HG03159 (cell line): ENCODE measurements around the gene DNASE1L2.
"Not testable (repeated sequence)": the region's sequence is repeated elsewhere in the genome, so short reads cannot be mapped to it uniquely, and the experiment has no call there.

Source experiments
- ATAC-seq: cut with Tn5 transposase; IDR thresholded peaks from one replicate; pipeline ENCODE4 v1.9.1; 2021; ENCODE audit warnings: mild to moderate bottlenecking, moderate library complexity; ENCODE audit not compliant: unreplicated experiment

Gene DNASE1L2

DNA sequence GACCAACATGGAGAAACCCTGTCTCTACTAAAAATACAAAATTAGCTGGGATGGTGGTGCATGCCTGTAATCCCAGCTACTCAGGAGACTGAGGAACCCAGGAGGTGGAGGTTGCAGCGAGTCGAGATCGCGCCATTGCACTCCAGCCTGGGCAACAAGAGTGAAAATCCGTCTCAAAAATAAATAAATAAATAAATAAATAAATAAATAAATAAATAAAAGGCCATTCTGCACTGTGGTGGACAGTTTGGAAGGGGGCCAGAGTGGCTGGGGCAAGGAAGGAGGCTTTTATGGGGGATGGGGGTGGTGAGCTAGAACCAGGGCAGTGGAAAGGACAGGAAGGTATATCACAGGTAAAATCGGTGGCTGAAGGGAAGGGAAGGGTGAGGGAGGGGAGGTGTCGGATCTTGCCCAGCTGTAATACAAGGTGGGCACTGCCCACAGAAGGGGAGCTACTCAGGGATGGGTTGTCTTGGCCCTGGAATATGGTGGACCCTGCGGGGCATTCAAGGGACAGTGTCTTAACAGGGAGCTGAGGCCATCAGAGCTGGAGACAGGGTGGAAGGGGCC, 33.0 kb upstream of the DNASE1L2 start:
- not testable (repeated sequence) for ATAC-seq

DNA sequence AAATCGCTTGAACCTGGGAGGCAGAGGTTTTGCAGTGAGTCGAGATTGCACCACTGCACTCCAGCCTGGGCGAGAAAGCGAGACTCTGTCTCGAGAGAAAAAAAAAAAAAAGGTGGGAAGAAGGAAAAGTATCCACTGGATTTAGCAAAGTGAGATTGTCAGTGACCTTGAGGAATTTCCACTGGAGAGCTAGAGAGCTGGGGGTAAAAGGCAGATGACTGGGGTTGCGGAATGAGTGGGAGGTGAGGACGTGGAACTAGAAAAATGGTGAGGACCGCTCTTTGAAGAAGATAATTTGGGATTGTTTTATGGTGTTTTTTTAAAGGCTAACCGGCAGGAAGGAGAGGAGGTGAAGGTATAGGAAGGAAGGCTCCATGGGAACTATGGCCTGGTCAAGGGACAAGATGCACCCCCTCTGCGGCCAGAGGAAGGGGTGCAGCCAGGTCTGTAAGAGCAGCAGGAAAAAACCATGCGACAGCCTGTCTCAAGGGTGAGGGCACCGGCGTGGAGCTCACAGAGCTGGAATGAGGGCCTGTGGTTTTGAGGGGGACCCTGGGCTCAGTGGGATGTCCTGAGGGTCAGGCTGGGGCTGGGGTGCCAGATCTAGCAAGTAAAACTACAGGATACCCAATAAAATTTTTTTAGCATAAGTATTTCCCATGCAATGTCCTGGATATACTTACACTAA, 31.7 kb upstream of the DNASE1L2 start:
- no peak for ATAC-seq

DNA sequence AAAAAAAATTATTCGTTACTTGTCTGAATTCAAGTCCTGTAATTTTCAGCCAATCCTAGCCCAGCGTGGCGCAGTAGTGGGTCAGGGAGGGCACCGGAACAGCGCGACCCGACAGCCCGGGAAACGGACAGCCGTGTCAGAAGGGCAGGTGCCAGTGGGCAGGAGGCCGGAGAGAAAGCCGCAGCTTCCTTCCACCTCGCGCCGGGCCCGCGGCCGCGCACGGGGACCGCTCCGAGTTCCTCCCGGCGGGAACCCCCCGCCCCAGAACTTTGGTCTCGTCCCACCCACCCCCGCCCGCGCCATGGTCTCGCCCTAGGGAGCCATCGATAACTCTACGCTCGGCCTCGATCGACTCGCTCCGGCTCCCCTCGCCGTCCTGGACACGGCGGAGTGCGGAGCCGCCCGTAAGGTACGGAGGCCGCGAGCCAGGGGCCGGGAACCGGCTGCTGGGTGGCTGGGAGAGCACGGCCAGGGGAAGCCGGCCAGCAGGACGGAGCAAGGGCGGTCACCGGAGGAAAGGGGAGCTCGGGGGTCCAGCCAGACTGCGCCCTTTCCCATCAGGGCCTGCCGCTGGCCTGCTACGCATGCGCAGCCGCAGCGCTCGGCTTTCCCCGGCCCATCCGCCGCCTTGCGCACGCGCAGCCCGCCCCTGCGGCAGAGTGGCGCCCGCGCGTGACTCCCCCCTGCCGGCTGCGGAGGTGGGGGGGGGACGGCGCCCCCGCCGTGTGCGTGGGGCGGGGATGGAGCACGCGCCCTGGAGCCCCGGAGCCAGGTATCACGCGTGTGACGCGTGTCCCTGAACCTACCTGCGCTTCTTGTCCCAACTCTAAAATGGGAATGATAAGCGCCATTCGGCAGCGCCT, 30.9 kb upstream of the DNASE1L2 start, which contains the start of gene MLST8:
Gene MLST8, plus strand, starts transcription at position 351 of the 863 bp plus-strand sequence. CDS start 632 bp downstream, outside the sequence.
- ATAC-seq, result peak; percentile 70

DNA sequence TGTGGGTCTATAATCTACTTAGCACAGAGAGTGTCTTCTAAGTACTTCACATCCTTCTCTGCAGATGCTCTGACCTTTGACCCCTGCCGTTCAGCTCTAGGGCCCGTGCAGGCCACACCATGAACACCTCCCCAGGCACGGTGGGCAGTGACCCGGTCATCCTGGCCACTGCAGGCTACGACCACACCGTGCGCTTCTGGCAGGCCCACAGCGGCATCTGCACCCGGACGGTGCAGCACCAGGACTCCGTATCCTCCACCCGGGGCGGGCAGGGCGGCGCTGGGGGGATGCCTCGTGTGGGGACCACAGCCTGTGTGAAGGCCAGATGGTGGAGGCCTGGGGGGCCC, 30.3 kb upstream of the DNASE1L2 start:
- peak; percentile 9 for ATAC-seq

DNA sequence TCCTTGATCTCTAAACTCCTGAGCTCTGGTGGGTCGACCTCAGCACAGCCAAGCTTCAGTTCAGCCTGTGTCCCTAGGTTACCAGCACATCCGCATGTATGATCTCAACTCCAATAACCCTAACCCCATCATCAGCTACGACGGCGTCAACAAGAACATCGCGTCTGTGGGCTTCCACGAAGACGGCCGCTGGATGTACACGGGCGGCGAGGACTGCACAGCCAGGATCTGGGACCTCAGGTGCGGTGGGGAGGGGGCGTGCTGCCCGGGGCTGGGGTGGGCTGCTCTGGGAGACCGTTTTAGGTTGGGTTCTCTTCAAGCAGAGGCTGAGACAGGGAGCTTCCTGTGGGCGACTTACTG, 29.8 kb upstream of the DNASE1L2 start:
- ATAC-seq, result no peak

DNA sequence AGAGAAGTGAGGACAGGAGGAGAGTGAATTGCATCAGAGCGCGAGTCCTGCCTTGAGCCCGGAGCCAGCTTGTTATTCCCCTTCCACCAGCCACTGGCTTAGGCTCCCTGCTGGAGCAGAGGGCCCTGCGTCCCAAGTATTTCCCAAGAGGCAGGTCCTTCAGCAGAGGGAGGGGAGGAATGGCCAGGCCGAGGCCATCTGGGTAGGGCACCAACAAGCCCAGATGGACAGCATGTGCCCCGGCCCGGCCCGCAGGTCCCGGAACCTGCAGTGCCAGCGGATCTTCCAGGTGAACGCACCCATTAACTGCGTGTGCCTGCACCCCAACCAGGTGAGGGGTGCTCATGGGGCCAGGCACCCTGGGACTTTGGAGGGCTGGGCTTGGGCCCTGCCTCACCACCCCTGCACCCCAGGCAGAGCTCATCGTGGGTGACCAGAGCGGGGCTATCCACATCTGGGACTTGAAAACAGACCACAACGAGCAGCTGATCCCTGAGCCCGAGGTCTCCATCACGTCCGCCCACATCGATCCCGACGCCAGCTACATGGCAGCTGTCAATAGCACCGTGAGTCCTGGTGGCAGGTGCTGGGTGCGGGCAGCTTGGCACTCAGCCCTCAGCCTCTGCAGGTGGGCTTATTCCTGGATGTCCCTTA, 29.3 kb upstream of the DNASE1L2 start:
- ATAC-seq, result no peak

DNA sequence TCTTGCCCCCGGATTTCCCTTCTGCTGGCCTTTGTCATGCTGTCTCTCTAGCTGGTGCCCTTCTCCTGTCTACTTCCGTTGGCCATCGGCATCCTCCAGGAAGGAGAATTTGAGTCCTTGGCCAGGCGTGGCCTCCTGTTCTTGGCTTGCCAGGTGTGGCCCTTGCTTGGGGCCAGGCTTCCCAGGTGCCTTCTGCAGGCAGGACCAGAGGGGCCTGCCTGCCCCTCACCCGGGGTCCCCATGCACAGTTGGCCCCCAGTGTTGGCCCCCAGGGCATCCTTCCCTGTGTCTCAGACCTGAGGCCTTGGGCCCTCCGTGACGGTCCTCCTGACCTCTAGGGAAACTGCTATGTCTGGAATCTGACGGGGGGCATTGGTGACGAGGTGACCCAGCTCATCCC, 28.4 kb upstream of the DNASE1L2 start:
- no peak for ATAC-seq

DNA sequence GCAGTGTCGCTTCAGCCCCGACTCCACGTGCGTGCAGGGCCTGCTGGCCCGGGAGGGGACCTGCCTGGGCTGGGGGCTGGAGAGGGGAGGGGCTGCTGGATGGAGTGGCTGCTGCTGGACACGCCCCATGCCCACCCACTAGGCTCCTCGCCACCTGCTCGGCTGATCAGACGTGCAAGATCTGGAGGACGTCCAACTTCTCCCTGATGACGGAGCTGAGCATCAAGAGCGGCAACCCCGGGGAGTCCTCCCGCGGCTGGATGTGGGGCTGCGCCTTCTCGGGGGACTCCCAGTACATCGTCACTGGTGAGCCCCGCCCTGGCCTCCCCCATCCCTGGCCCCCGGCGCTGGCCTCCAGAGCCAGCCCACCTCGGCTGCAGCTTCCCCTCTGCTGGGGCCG, 27.9 kb upstream of the DNASE1L2 start:
- ATAC-seq, result no peak

DNA sequence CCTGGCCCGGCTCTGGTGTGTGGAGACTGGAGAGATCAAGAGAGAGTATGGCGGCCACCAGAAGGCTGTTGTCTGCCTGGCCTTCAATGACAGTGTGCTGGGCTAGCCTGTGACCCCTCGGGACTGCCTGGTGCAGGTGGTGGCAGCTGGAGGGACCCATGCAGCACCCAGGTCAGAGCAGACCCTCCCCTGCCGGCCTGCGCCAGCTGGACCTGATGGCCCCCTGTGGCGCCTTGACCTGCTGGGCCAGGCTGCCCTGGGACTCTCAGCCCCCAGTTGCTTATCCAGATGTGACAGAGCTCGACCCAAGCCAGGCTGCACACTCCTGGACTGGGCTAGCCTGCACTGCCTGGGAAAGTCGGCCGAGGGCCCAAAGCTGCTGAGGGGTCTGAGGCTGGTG, 27.5 kb upstream of the DNASE1L2 start:
- ATAC-seq, result no peak

DNA sequence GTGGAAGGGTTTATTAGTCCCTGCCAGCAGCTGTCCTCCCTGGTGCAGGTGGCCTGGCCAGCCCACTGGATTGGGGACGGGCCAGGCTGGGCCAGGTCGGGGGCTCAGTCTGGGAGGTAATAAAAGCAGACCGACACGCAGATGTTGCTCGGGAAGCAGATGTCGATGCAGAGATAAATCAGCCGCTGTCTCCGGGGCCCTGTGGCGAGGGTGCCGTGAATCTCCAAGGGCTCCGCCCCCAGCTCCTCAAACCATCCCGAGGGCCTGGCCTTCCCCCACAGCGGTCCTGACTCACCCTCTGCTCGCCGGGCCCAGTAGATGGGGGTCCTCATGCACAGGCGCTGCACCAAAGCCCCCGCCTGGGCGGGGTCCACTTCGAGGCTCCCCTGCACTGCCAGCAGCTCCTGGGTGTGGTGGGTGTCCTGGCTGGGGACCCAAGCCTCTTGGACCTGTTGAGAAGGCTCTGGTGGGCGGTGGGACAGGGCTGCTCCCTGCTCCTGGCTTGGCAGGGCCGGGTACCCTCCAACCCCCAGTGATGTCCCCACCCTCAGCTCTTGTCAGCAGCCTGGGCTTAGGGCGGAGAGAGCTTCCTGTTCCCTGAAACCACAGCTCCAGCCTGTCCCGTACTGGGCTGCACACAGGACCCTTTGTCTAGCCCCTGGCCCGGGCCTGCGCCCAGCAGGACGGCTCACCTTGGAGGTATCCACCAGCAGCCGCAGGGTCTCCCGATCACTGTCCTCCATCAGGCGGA, 26.8 kb upstream of the DNASE1L2 start:
- no peak for ATAC-seq

DNA sequence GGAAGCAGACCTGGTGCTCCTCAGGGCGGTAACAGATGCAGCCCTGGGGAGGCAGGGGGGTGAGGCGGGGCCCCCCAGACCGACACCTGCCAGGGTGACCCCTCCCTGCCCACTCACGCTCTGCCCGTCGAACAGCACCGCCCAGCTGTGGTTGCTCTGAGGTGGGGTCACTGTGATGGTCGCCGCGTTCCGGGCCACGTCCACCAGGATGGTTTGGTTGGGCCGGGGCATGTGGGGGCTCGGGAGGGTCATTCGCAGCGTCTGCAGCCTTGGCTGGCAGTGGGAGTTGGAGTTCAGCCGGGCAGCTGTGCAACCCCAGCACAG, 26.3 kb upstream of the DNASE1L2 start:
- no peak for ATAC-seq

DNA sequence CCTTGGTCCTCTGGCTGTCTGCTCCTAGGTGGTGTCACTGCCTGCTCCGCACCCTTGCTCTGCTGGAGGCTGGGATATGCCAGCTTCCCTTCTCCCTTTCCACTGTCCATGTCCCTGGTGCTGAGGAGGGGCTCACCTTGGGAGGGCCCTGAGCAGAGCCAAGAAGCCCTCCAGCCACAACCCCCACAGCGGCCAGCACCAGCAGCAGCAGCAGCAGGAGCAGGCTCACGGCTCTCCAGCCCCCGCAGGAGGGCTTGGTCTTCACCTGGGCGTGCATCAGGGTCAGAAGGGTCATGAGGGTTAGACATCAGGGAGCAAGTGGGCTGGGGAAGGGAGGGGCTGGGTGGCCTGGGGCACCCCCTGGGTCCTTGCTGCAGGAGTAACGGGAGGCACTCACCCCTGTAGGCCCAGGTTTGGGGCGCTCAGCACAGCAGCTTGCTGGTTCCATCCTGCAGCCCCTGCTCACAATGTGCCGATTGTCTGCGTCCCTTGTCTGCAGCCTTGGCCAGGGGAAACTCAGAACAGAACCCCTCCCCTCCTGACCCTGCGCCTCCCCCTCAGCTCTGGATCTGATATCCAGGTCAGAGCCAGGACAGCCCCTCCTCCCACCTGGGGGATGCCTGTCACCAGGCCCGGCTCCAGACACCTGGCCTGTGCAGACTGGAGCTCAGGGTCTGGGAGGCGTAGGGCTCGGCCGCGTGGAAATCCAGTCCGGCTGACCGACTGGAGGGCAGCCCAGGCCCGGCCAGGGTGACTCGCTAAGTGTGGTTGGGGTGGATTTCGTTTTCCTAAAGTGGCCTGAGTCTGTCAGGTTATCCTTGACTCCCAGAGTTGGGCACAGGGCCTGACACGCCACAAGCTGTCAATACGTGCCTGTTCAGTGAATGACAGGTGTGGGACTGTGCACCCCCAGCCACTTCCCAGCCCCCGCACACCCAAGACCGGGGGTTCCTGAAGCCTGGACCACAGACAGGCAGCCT, 25.6 kb upstream of the DNASE1L2 start, which contains the start of gene BRICD5:
Gene BRICD5, minus strand, starts transcription at position 478 of the 980 bp plus-strand sequence. Its CDS starts 30 bp downstream, at position 448.
- ATAC-seq, result no peak

DNA sequence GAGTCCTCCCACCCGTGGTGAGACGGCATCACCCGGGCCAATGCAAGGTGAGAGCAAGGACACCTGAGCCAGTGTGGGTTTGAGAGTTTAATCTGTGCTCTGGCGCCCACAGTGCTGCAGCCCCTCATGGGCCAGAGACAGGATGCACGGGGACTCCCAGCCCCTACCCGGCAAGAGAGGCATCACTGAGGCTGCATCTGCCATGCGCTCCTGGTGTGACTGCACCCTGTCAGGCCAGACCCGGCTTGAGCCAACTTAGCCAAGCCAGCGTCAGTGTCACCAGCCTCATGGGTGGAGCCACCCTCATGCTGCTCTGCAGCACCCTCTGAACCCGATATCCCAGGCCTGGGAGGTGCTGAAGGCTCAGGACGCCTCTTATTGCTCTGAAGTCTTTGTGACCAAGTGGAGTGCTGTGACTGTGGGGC, 24.3 kb upstream of the DNASE1L2 start:
- ATAC-seq, result no peak

DNA sequence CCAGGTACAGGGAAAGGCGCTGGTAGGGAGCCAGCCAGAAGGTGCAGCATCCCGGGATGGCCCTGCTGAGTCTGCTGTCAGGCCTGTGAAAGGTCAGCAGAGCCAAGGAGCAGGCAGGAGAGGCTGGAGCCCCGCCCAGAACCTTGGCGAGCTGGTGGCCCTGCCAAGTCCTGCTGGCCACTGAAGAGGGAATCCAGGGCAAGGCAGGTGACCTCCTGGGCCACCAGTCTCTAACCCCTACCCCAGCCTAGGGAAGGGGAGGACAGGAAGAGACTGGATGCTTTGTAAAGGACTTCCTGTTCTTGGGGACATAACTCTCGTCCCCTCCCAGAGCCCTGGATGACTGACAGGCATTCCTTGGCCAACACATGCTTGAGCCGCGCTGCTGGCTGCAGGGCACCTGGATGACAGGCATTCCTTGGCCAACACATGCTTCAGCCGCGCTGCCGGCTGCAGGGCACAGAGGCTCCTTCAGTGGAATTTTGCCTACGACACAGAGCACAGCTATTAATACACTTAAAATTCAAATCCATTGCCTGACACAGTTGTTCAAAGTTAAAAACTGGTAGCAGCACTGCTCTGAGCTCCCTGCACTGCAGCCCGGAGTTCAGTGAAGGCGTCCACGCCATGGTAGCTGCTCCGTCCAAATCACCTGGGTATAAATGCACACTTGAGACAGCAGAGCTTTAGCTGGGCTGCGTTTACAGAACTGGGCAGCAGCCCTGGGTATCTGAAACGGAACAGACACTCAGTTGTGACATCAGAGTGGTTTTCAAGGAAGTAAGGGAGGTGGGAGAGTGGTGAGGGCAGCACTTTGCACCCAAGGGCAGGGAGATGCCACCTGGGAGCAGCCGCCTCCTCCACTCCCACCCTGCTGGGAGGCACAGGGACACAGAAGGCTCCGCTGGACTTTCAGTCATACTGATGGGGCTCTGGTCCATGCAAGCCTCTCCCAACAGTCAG, 23.6 kb upstream of the DNASE1L2 start:
- ATAC-seq, result no peak

DNA sequence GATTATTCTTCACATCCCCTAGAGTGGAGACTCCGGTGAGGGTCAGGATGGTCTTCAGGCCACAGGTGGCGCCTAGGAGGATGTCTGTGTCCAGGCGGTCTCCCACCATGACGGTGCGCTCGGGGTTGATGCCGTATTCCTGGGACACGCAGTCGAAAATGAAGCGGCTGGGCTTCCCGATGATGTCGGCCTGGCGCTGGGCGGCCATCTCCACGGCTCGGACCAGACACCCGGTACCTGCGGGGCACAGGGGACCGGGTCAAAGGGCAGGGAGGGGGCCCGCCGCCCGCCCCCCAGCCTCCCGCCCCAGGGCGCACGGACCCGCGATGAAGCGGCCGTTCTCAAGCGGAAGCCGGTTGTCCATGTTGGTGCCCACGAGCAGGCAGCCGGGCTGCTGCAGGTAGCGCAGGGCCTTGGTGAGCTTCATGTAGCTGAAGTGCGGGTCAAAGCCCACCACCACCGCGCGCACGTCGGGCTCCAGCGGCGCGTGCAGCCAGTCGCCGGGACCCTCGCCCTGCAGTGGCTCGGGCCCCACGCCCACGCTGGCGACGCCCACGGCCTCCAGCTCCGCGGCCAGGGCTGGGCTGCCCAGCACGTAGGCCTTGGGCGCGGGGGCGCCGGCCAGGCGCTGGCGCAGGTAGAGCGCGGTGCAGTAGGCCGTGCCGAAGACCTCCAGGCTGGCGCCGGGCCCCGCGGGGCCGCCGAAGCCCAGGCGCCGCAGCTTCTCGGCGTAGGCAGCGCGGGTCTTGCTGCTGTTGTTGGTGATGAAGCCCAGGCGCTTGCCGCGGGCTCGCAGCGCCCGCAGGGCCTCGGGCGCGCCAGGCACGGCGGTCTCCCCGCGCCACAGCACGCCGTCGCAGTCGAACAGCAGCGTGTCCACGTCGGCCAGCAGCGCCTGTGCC, 22.2 kb upstream of the DNASE1L2 start:
- no peak for ATAC-seq

DNA sequence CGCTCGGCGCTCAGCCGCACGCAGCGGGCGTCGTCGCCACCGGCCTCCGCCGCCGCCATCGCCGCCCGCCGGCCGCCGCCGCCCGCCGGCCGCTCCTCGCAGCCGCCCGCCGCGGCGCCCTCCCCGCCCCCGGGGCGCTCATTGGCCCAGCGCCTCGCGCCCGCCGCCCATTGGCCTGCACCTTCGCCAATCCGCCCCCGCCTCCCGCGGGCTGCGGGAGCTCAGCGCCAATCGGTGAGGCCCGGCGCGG, 21.6 kb upstream of the DNASE1L2 start, which contains the start of gene PGP:
Gene PGP, minus strand, starts transcription at position 122 of the 250 bp plus-strand sequence. Its CDS starts 63 bp downstream, at position 59.
- ATAC-seq, result peak; percentile 89

DNA sequence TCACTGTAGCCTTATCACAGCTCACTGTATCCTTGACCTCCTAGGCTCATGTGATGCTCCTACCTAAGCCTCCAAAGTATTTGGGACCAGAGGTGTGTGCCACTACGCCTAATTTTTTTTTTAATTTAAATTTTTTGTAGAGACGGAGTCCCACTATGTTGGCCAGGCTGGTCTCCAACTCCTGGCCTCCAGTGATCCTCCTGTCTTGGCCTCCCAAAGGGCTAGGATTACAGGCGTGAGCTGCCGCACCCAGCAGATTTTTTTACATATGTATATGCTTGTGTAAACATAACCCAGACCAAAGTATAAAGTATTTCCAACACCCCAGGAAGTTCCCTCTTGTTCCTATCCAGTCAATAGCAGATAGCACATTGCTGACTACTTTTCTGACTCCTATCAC, 19.9 kb upstream of the DNASE1L2 start:
- ATAC-seq, result no peak
